Parathyroid adenoma (tissue), 2 donors: ENCODE results near the gene LMAN1.

Experiments used
- H2AFZ ChIP-seq: fragments of 300-600 bp; sonication (generic); one replicate; pipeline ENCODE4 v1.7.0; 2017; ENCODE audit warnings: antibody characterized with exemption, mild to moderate bottlenecking
- H3K27ac ChIP-seq: fragments of 300-600 bp; sonication (generic); one replicate; pipeline ENCODE4 v1.7.0; 2017
- H3K27me3 ChIP-seq: fragments of 300-600 bp; sonication (generic); one replicate; pipeline ENCODE4 v1.7.0; 2017; ENCODE audit warnings: low read length; ENCODE audit not compliant: control insufficient read depth, insufficient read depth
- H3K36me3 ChIP-seq: fragments of 300-600 bp; sonication (generic); one replicate; pipeline ENCODE4 v1.7.0; 2017; ENCODE audit warnings: low read length; ENCODE audit not compliant: control insufficient read depth, insufficient read depth
- H3K4me1 ChIP-seq: fragments of 300-600 bp; sonication (generic); one replicate; pipeline ENCODE4 v1.7.0; 2017; ENCODE audit warnings: control low read depth
- H3K4me2 ChIP-seq: fragments of 300-600 bp; sonication (generic); one replicate; pipeline ENCODE4 v1.7.0; 2017; ENCODE audit warnings: low read length
- H3K4me3 ChIP-seq: fragments of 300-600 bp; sonication (generic); one replicate; pipeline ENCODE4 v1.7.0; 2017; ENCODE audit warnings: low read depth, low read length
- H3K79me2 ChIP-seq: fragments of 300-600 bp; sonication (generic); one replicate; pipeline ENCODE4 v1.7.0; 2017; ENCODE audit warnings: control low read depth
- H3K9ac ChIP-seq: fragments of 300-600 bp; sonication (generic); one replicate; pipeline ENCODE4 v1.7.0; 2017; ENCODE audit warnings: mild to moderate bottlenecking
- H3K9me3 ChIP-seq: fragments of 300-600 bp; sonication (generic); one replicate; pipeline ENCODE4 v1.7.0; 2017; ENCODE audit warnings: low read length; ENCODE audit not compliant: control insufficient read depth
- TF ChIP-seq, protein P1 (sequence below): fragments of 300-600 bp; sonication (generic); IDR thresholded peaks from one replicate; pipeline ENCODE4 v1.7.0; 2017; ENCODE audit warnings: antibody characterized with exemption, mild to moderate bottlenecking
- donor health status: primary hyperparathyroidism.

Gene LMAN1, protein sequence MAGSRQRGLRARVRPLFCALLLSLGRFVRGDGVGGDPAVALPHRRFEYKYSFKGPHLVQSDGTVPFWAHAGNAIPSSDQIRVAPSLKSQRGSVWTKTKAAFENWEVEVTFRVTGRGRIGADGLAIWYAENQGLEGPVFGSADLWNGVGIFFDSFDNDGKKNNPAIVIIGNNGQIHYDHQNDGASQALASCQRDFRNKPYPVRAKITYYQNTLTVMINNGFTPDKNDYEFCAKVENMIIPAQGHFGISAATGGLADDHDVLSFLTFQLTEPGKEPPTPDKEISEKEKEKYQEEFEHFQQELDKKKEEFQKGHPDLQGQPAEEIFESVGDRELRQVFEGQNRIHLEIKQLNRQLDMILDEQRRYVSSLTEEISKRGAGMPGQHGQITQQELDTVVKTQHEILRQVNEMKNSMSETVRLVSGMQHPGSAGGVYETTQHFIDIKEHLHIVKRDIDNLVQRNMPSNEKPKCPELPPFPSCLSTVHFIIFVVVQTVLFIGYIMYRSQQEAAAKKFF

DNA sequence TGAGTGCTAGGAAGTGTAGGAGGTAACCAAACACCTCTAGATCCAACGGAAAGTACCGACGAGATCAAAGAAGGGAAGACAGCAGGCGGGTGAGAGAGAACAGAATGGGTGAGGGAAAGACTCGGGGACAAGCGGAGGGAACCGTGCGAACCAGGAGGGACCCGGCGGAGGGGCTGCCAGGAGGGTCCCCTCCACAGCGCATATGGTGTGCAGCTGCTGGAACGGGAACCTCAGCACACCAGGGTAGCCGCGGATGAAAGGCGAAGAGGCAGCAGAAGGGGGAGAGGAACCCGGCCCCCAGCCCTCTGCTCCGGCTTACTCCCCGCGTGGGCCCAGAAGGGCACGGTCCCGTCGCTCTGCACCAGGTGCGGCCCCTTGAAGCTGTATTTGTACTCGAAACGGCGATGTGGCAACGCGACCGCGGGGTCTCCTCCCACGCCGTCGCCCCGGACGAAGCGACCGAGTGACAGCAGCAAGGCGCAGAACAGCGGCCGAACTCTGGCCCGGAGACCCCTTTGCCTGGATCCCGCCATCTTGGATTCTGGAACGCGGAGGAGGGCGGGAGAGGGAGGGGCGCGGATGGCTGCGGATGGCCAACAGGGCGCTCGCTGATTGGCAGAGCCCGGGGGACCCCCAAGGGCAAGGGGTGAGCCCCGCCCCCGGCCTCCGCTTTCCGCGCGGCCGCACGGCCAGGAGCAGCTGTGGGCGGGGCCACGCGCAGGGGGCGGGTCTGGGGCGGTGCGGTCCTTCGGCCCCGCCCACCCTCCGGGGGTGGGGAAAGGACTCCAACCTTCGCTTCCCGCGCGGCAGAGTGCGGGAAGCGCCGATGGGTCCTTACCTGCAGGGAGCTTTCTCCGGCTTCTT, at the start of gene LMAN1:
Gene LMAN1, minus strand, starts transcription at position 554 of the 864 bp plus-strand sequence. Its CDS starts 21 bp downstream, at position 533.
- Histone ChIP-seq H3K4me3 (peak within 1 kb of the TSS; percentile 94), H3K4me2 (peak within 1 kb of the TSS; percentile 57), H3K27ac (peak within 1 kb of the TSS; percentile 82), H2AFZ (peak within 1 kb of the TSS; percentile 85), H3K4me1 (peaks cover 3% of the 10 kb centered on the region), H3K36me3 (no peaks in the 10 kb centered on the region), H3K9me3 (no peaks in the 10 kb centered on the region), H3K9ac (peak within 1 kb of the TSS; percentile 51), H3K27me3 (no peaks in the 10 kb centered on the region), H3K79me2 (no peaks in the 10 kb centered on the region)
- TF ChIP-seq, protein P1, sequence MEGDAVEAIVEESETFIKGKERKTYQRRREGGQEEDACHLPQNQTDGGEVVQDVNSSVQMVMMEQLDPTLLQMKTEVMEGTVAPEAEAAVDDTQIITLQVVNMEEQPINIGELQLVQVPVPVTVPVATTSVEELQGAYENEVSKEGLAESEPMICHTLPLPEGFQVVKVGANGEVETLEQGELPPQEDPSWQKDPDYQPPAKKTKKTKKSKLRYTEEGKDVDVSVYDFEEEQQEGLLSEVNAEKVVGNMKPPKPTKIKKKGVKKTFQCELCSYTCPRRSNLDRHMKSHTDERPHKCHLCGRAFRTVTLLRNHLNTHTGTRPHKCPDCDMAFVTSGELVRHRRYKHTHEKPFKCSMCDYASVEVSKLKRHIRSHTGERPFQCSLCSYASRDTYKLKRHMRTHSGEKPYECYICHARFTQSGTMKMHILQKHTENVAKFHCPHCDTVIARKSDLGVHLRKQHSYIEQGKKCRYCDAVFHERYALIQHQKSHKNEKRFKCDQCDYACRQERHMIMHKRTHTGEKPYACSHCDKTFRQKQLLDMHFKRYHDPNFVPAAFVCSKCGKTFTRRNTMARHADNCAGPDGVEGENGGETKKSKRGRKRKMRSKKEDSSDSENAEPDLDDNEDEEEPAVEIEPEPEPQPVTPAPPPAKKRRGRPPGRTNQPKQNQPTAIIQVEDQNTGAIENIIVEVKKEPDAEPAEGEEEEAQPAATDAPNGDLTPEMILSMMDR = no peak

DNA sequence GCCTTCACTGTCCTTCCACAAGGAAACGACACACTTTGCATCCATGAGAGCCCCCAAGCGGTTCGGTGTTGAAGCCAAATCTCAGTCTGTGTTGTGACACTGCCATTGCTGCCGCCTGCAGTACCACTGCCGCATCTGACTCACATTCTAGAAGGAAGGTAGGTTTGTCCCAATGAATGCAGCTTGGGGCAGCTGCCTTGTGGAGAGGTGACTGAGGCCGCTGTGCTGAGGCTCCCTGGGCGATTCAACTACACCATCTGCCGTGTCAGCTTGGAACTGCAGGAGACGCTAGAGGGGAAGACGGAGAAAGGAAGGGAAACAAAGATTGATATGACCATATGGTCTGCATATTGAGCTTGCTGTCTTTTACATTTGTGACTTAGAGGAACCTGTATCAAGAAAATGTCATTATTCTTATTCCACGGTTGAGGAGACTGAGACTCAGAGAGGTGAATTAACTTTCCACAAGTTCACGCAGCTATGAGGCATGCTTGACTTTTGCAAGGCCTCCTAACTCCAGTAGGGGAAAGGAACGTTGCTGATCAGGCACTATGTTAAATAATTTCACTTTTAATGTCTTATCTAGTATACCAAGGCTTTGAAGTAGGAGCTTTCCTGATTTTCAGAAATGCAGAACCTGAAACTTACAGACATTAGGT, 43.5 kb upstream of the LMAN1 start:
- H2AFZ ChIP-seq = peak overlapping the region; percentile 74
- no peak overlapping the region for H3K4me3 ChIP-seq
- no peaks in the 10 kb centered on the region for H3K79me2 ChIP-seq
- no peaks in the 10 kb centered on the region for H3K36me3 ChIP-seq
- H3K27me3 ChIP-seq = no peaks in the 10 kb centered on the region
- no peaks in the 10 kb centered on the region for H3K9me3 ChIP-seq
- H3K9ac ChIP-seq = no peak overlapping the region
- TF ChIP-seq, protein P1 = peak; percentile 96
- no peaks in the 10 kb centered on the region for H3K4me1 ChIP-seq
- H3K4me2 ChIP-seq = no peak overlapping the region
- H3K27ac ChIP-seq = no peak overlapping the region

DNA sequence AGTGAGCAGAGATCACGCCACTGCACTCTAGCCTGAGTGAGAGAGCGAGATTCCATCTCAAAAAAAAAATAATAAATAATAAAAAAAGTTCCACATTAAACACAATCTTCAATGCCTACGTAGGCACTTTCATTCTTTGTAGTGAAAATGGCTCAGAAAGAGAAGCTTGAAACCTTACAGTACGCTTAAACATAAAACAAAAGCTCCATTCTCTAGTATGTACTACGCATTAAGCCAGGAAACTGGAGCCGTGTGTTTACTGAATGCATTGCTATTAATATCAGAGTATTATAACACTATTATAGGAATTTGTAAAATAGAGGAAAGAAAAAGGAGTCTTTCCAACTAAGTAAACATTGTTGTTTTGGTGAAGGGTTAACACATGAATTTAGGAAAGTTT, 41.3 kb upstream of the LMAN1 start:
- H3K9ac ChIP-seq = no peak overlapping the region
- H3K79me2 ChIP-seq = no peaks in the 10 kb centered on the region
- H3K4me2 ChIP-seq = no peak overlapping the region
- H3K4me1 ChIP-seq = no peaks in the 10 kb centered on the region
- TF ChIP-seq, protein P1 = no peak
- H3K36me3 ChIP-seq = no peaks in the 10 kb centered on the region
- no peaks in the 10 kb centered on the region for H3K27me3 ChIP-seq
- H3K9me3 ChIP-seq = no peaks in the 10 kb centered on the region
- H3K27ac ChIP-seq = no peak overlapping the region
- H2AFZ ChIP-seq = no peak overlapping the region
- no peak overlapping the region for H3K4me3 ChIP-seq

DNA sequence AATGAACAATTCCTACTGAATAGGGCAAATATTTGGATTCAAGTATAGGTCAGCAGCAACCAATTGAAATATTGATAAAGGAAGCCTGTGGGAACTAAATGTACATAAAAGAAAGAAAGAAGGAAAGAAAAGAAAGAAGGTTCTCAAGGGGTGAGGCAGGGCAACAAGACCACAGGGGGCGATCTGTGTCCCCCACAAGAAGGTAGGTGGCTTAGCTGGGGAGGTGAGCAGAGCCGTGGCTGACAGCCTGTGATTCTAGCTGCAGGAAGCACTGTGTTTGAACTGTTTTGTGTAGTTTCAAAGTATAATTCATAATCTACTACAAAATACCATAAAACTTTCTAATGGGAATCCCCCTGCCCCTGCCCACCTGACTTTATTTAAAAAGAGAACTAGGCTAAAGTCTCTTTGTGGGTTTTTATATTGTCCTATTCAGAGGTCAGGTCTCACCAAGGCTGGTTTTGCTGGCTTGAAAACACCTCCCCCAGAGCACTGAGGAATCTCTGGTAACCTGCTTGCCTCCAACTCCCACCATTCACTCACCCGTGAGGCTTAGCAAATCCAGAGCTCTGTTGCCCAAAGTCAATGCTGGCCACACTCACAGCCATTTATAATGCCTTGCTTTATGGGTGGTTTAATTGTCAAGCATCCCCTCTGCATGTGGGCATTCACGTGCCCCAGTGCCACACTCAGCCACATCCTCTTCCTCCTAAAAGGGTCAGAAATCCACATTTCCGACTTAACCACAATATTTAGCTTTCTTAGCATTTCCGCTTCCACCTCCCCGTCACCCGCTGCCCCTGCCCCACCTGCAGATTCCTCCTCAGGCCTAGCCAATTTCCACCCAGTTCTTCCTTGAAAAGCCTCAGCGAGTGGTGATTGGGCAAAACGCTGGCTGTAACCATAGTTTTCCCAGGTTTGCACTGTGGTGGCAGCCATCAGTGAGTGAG, 36.4 kb upstream of the LMAN1 start:
- Histone ChIP-seq H3K4me3 (no peak overlapping the region), H3K4me2 (no peak overlapping the region), H3K79me2 (no peaks in the 10 kb centered on the region), H3K4me1 (no peaks in the 10 kb centered on the region), H2AFZ (no peak overlapping the region), H3K9ac (no peak overlapping the region), H3K27me3 (no peaks in the 10 kb centered on the region), H3K9me3 (no peaks in the 10 kb centered on the region), H3K36me3 (no peaks in the 10 kb centered on the region), H3K27ac (no peak overlapping the region)
- TF ChIP-seq, protein P1 = no peak
